GM06990 (cell line): ENCODE measurements around the gene PPARD.
"Not testable (repeated sequence)": the region's sequence is repeated elsewhere in the genome, so short reads cannot be mapped to it uniquely, and the experiment has no call there.

Experiments
- DNase-seq: peaks from one replicate; pipeline ENCODE4 v3.0.0-alpha.2; 2011; ENCODE audit not compliant: insufficient read length; ENCODE audit errors: extremely low read depth
- H3K27me3 ChIP-seq: replicated peaks from 2 replicates; pipeline ENCODE4 v1.6.0; 2011; ENCODE audit warnings: low read length; ENCODE audit not compliant: control insufficient read depth, insufficient read depth
- H3K36me3 ChIP-seq: 2 replicates; pipeline ENCODE4 v1.5.1; 2011; ENCODE audit warnings: low read length; ENCODE audit not compliant: control insufficient read depth, insufficient read depth
- H3K4me3 ChIP-seq: replicated peaks from 2 replicates; pipeline ENCODE4 v1.5.1; 2011; ENCODE audit warnings: low read depth, mild to moderate bottlenecking, control low read depth, low read length
- CTCF ChIP-seq: IDR thresholded peaks from 2 replicates; pipeline ENCODE4 v1.5.1; 2011; ENCODE audit warnings: low read length, control low read depth, mild to moderate bottlenecking, inconsistent platforms; ENCODE audit not compliant: insufficient read depth, poor library complexity, severe bottlenecking

The PPARD gene

GRCh38 chr6:35432291-35432690 is 89.9 kb downstream of the PPARD start:
- DNase-seq: no peak
- H3K27me3 ChIP-seq: no peaks in the 10 kb centered on the region
- TF ChIP-seq CTCF: no peak
- H3K4me3 ChIP-seq: no peak overlapping the region
- H3K36me3 ChIP-seq: peaks cover under 1% of the 10 kb centered on the region; the same call in 1 of the 2 replicates

- not testable (repeated sequence) for H3K36me3 ChIP-seq, H3K27me3 ChIP-seq, DNase-seq, H3K4me3 ChIP-seq
These were observed 90.3 kb downstream of the PPARD start for GRCh38 chr6:35432702-35433101.

GRCh38 chr6:35435074-35435837 is 92.9 kb downstream of the PPARD start:
- H3K36me3 ChIP-seq: no peaks in the 10 kb centered on the region
- no peak overlapping the region for H3K4me3 ChIP-seq
- TF ChIP-seq CTCF: no peak
- DNase-seq: no peak
- no peaks in the 10 kb centered on the region for H3K27me3 ChIP-seq

- Histone ChIP-seq H3K36me3 (no peaks in the 10 kb centered on the region), H3K4me3 (no peak overlapping the region), H3K27me3 (no peaks in the 10 kb centered on the region)
- DNase-seq: no peak
- TF ChIP-seq CTCF: no peak
These were observed 93.9 kb downstream of the PPARD start for GRCh38 chr6:35436071-35436857.

GRCh38 chr6:35438378-35439065 is 96.2 kb downstream of the PPARD start:
- not testable (repeated sequence) for DNase-seq, H3K36me3 ChIP-seq, H3K4me3 ChIP-seq, H3K27me3 ChIP-seq

GRCh38 chr6:35439308-35439707 is 97.0 kb downstream of the PPARD start:
- TF ChIP-seq CTCF: no peak
- no peaks in the 10 kb centered on the region for H3K36me3 ChIP-seq
- no peak overlapping the region for H3K4me3 ChIP-seq
- no peaks in the 10 kb centered on the region for H3K27me3 ChIP-seq
- DNase-seq: no peak
